Measurements from ENCODE around the gene SEC61B. TPM values are rescaled to one million over a fixed set of nuclear protein-coding genes. Genes with fewer than 3 reads are reported as not detected.

SEC61B gene
- 41.0 TPM for total RNA-seq

DNA sequence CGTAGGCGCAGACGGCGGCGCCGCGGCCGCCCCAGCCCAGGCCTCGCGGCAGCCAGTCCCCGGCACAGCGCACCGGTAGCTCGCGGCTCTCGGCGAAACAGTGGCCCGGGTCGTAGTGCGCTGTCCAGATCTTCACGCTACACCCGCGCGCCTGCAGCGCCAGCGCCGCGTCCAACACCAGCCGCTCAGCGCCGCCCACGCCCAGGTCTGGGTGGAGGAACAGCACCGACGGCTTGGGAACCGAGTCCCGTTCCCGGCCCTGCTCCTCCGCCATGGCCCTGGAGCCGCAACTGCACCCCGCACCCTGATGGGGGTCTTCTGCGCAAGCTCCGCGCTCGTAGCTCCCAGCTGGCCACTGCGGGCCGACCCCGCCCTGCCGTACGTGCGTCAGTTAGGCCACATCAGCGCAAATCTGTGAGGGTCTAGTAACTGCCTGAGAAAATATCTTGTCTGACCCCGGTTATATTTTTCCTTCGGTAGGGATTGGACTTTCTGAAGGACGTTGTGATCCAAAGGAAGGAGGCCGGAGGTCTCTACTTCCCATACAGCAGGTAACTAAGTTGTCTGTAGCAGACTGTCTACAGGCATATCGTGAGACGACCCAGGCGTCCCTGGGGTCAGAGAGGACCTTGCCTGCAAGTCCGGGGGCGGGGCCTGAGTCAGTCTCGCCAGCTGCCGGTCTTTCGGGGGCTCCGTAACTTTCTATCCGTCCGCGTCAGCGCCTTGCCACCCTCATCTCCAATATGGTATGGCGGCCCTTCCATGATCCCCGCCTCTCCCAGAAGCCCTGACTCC lies at the start of gene SEC61B, which contains the start of gene ALG2:
Gene SEC61B, plus strand, starts transcription at position 662 of the 795 bp plus-strand sequence. Its CDS starts 82 bp downstream, at position 744.
Gene ALG2, minus strand, starts transcription at position 322 of the 795 bp plus-strand sequence. Its CDS starts 48 bp downstream, at position 274.

Other genes starting within 250 kb of the SEC61B start
- gene TGFBR1, start 117.2 kb upstream of the SEC61B start, total RNA-seq, result 75.1 TPM
- gene ALG2, start 340 bp upstream of the SEC61B start, total RNA-seq, result 32.4 TPM

Data from camera-type eye (tissue), 1 donor.